CD4-positive, alpha-beta memory T cell (primary cell): ENCODE measurements around the gene PACRG. TPM values are rescaled to one million over a fixed set of nuclear protein-coding genes. Genes with fewer than 3 reads are reported as not detected.

Experiments
- CTCF ChIA-PET: fragments of 350-600 bp; sonication (Branson Sonifier 250); formaldehyde crosslinking; loops from one replicate; lab custom pipeline; 2021; ENCODE audit warnings: inconsistent platforms; ENCODE audit not compliant: partially characterized antibody; lab: Charles Lee
- POLR2A ChIA-PET: fragments of 350-600 bp; sonication (Branson Sonifier 250); formaldehyde crosslinking; loops from one replicate; lab custom pipeline; 2021; ENCODE audit not compliant: partially characterized antibody; lab: Charles Lee
- DNase-seq, 5 donors: peaks; one replicate each; pipeline versions ENCODE4 v3.0.0 to v3.0.0-alpha.2; 2020 to 2022; ENCODE audit warnings: mixed read lengths in 1 of 5
- H3K27ac ChIP-seq: one replicate; pipeline ENCODE4 v1.7.0; 2013; ENCODE audit warnings: low read depth, low read length
- H3K27me3 ChIP-seq: 2 replicates; pipeline ENCODE4 v1.7.0; 2013; ENCODE audit warnings: mild to moderate bottlenecking, low read length, moderate library complexity; ENCODE audit not compliant: insufficient read depth
- H3K36me3 ChIP-seq: 2 replicates; pipeline ENCODE4 v1.7.0; 2013; ENCODE audit warnings: mild to moderate bottlenecking, low read length, moderate library complexity; ENCODE audit not compliant: insufficient read depth
- H3K4me1 ChIP-seq: 2 replicates; pipeline ENCODE4 v1.7.0; 2013; ENCODE audit warnings: mild to moderate bottlenecking, low read length, moderate library complexity; ENCODE audit not compliant: insufficient read depth
- H3K4me3 ChIP-seq, 2 donors: one replicate each; pipeline ENCODE4 v1.7.0; 2013; ENCODE audit warnings: low read length in 2 of 2, mild to moderate bottlenecking in 1 of 2
- H3K9me3 ChIP-seq, 2 donors: one replicate each; pipeline ENCODE4 v1.7.0; 2013; ENCODE audit warnings: low read length in 2 of 2, control low read depth in 1 of 2; ENCODE audit not compliant: control insufficient read depth in 1 of 2
- H3K27ac Mint-ChIP-seq, 7 donors: one replicate each; pipeline ENCODE4 v1.8.0; 2020 to 2021; ENCODE audit warnings: mixed read lengths in 7 of 7, mild to moderate bottlenecking in 6 of 7, inconsistent platforms in 3 of 7, moderate library complexity in 3 of 7
- H3K27me3 Mint-ChIP-seq, 2 donors: one replicate each; pipeline ENCODE4 v1.8.0; 2020 to 2021; ENCODE audit warnings: mixed read lengths in 2 of 2
- H3K36me3 Mint-ChIP-seq, 2 donors: one replicate each; pipeline ENCODE4 v1.8.0; 2020 to 2021; ENCODE audit warnings: mixed read lengths in 2 of 2, inconsistent platforms in 1 of 2, mild to moderate bottlenecking in 1 of 2
- H3K4me1 Mint-ChIP-seq, 4 donors: one replicate each; pipeline ENCODE4 v1.8.0; 2020 to 2021; ENCODE audit warnings: mixed read lengths in 4 of 4, mild to moderate bottlenecking in 1 of 4
- H3K4me3 Mint-ChIP-seq, 8 donors: one replicate each; pipeline ENCODE4 v1.8.0; 2020 to 2021; ENCODE audit warnings: mixed read lengths in 8 of 8, mild to moderate bottlenecking in 7 of 8, moderate library complexity in 6 of 8, inconsistent platforms in 3 of 8
- H3K9me3 Mint-ChIP-seq, 8 donors: one replicate each; pipeline ENCODE4 v1.8.0; 2020 to 2021; ENCODE audit warnings: mixed read lengths in 8 of 8, mild to moderate bottlenecking in 5 of 8, inconsistent platforms in 3 of 8, moderate library complexity in 1 of 8
- intact Hi-C: fragments of 100-400 bp; cut with micrococcal nuclease; formaldehyde crosslinking; loops from one replicate; pipeline ENCODE4 v1.15.1; 2023
- polyA plus RNA-seq, 2 donors: library from polyadenylated mRNA; unstranded; fragments of 300-500 nt; fragmentation: Illumina TruSeq; gene quantifications; one replicate each; pipeline ENCODE4 v1.2.3, GENCODE V29; 2021
- total RNA-seq, 2 experiments: library from RNA; stranded (reverse); gene quantifications; one replicate each; pipeline ENCODE4 v1.2.3, GENCODE V29; 2021

PACRG gene
- total and polyA plus RNA-seq, 4 experiments from 2014 or later, result 0.21 to 1.5 (median 0.81) TPM; not detected in 1

- Histone ChIP-seq H3K36me3 (no peaks in the 10 kb centered on the region), H3K27me3 (no peaks in the 10 kb centered on the region), H3K4me3 (no peak overlapping the region), H3K27ac (no peak overlapping the region), H3K4me1 (no peaks in the 10 kb centered on the region), H3K9me3 (no peaks in the 10 kb centered on the region)
- H3K27ac Mint-ChIP-seq, result no peak overlapping the region
- peaks cover 0 to 8% (median 5%) of the 10 kb centered on the region in 8 donors for H3K9me3 Mint-ChIP-seq
- intact Hi-C loops, result no loop called here
- H3K4me3 Mint-ChIP-seq, result no peak overlapping the region
- POLR2A ChIA-PET, result no interaction called here
- H3K4me1 Mint-ChIP-seq, result no peaks in the 10 kb centered on the region
- no peaks in the 10 kb centered on the region for H3K36me3 Mint-ChIP-seq
- peaks cover 2 to 10% of the 10 kb centered on the region in 2 donors for H3K27me3 Mint-ChIP-seq
- no peak for DNase-seq
- CTCF ChIA-PET, result no interaction called here
Observed at GRCh38 chr6:163228041-163228440, 500.3 kb downstream of the PACRG start.

- ChIA-PET CTCF (no interaction called here), POLR2A (no interaction called here)
- no peak overlapping the region for H3K27ac ChIP-seq
- H3K9me3 ChIP-seq, result no peaks in the 10 kb centered on the region
- H3K36me3 ChIP-seq, result no peaks in the 10 kb centered on the region
- peaks cover 3 to 8% of the 10 kb centered on the region in 2 donors for H3K27me3 Mint-ChIP-seq
- no peak overlapping the region for H3K4me3 Mint-ChIP-seq
- no peak overlapping the region for H3K4me3 ChIP-seq
- DNase-seq, result no peak
- peaks cover 0 to 2% (median 0%) of the 10 kb centered on the region in 8 donors for H3K9me3 Mint-ChIP-seq
- no peak overlapping the region for H3K27ac Mint-ChIP-seq
- H3K27me3 ChIP-seq, result no peaks in the 10 kb centered on the region
- H3K4me1 ChIP-seq, result no peaks in the 10 kb centered on the region
- H3K4me1 Mint-ChIP-seq, result no peaks in the 10 kb centered on the region
- no peaks in the 10 kb centered on the region for H3K36me3 Mint-ChIP-seq
- intact Hi-C loops, result no loop called here
Observed at GRCh38 chr6:163229050-163229449, 501.3 kb downstream of the PACRG start.

GRCh38 chr6:163230901-163231300 lies 503.1 kb downstream of the PACRG start:
- Histone ChIP-seq H3K36me3 (no peaks in the 10 kb centered on the region), H3K9me3 (no peaks in the 10 kb centered on the region), H3K4me1 (no peaks in the 10 kb centered on the region), H3K27me3 (no peaks in the 10 kb centered on the region), H3K27ac (no peak overlapping the region), H3K4me3 (no peak overlapping the region)
- peaks cover 0 to 1% (median 0%) of the 10 kb centered on the region in 8 donors for H3K9me3 Mint-ChIP-seq
- no peaks in the 10 kb centered on the region for H3K4me1 Mint-ChIP-seq
- no peak overlapping the region for H3K4me3 Mint-ChIP-seq
- DNase-seq, result no peak
- ChIA-PET CTCF (no interaction called here), POLR2A (no interaction called here)
- H3K36me3 Mint-ChIP-seq, result no peaks in the 10 kb centered on the region
- H3K27ac Mint-ChIP-seq, result no peak overlapping the region
- intact Hi-C loops, result no loop called here
- H3K27me3 Mint-ChIP-seq, result peaks cover 7% of the 10 kb centered on the region in 2 donors

GRCh38 chr6:163231356-163232014 lies 503.7 kb downstream of the PACRG start:
- intact Hi-C loops, result no loop called here
- no peaks in the 10 kb centered on the region for H3K36me3 Mint-ChIP-seq
- Histone ChIP-seq H3K27me3 (no peaks in the 10 kb centered on the region), H3K27ac (no peak overlapping the region), H3K9me3 (no peaks in the 10 kb centered on the region), H3K4me3 (no peak overlapping the region), H3K4me1 (no peaks in the 10 kb centered on the region), H3K36me3 (no peaks in the 10 kb centered on the region)
- no peaks in the 10 kb centered on the region for H3K9me3 Mint-ChIP-seq
- H3K4me3 Mint-ChIP-seq, result no peak overlapping the region
- no peak for DNase-seq
- POLR2A ChIA-PET, result no interaction called here
- no peaks in the 10 kb centered on the region for H3K4me1 Mint-ChIP-seq
- H3K27me3 Mint-ChIP-seq, result peaks cover 4 to 7% of the 10 kb centered on the region in 2 donors
- CTCF ChIA-PET, result no interaction called here
- H3K27ac Mint-ChIP-seq, result no peak overlapping the region

- no peaks in the 10 kb centered on the region for H3K4me1 Mint-ChIP-seq
- H3K27ac Mint-ChIP-seq, result no peak overlapping the region
- H3K36me3 Mint-ChIP-seq, result no peaks in the 10 kb centered on the region
- H3K27me3 ChIP-seq, result no peaks in the 10 kb centered on the region
- no peaks in the 10 kb centered on the region for H3K9me3 ChIP-seq
- H3K27me3 Mint-ChIP-seq, result peaks cover 4 to 7% of the 10 kb centered on the region in 2 donors
- no peak overlapping the region for H3K27ac ChIP-seq
- no peaks in the 10 kb centered on the region for H3K9me3 Mint-ChIP-seq
- no peaks in the 10 kb centered on the region for H3K4me1 ChIP-seq
- ChIA-PET CTCF (no interaction called here), POLR2A (no interaction called here)
- no peaks in the 10 kb centered on the region for H3K36me3 ChIP-seq
- intact Hi-C loops, result no loop called here
- no peak overlapping the region for H3K4me3 Mint-ChIP-seq
- H3K4me3 ChIP-seq, result no peak overlapping the region
- no peak for DNase-seq
Observed at GRCh38 chr6:163232015-163232523, 504.3 kb downstream of the PACRG start.

DNA sequence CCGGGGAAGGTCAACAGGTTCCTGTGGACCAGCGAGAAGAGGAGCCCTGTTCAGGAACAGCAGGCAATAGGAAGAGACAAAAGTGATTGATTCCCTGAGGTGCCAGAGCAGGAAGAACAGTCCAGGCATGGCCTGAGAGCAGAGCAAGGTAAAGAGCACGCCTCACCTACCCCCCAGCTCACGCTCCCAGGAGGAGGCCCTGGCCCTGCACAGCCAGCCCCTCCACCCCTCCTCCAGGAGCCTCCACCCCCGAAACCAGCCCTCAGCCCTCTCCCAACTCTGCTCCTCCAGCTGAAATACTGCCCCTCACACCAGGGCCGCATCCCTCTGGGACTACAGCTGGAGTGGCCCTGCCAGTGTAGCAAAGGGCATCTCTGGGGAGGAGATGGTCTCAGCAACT lies 504.9 kb downstream of the PACRG start:
- no peak overlapping the region for H3K4me3 Mint-ChIP-seq
- Histone ChIP-seq H3K27ac (no peak overlapping the region), H3K4me1 (no peaks in the 10 kb centered on the region), H3K4me3 (no peak overlapping the region), H3K9me3 (no peaks in the 10 kb centered on the region), H3K36me3 (no peaks in the 10 kb centered on the region), H3K27me3 (no peaks in the 10 kb centered on the region)
- H3K4me1 Mint-ChIP-seq, result no peaks in the 10 kb centered on the region
- no peaks in the 10 kb centered on the region for H3K36me3 Mint-ChIP-seq
- CTCF ChIA-PET, result no interaction called here
- no peak for DNase-seq
- no peaks in the 10 kb centered on the region for H3K9me3 Mint-ChIP-seq
- H3K27ac Mint-ChIP-seq, result no peak overlapping the region
- peaks cover 4 to 7% of the 10 kb centered on the region in 2 donors for H3K27me3 Mint-ChIP-seq
- intact Hi-C loops, result no loop called here
- POLR2A ChIA-PET, result no interaction called here

DNA sequence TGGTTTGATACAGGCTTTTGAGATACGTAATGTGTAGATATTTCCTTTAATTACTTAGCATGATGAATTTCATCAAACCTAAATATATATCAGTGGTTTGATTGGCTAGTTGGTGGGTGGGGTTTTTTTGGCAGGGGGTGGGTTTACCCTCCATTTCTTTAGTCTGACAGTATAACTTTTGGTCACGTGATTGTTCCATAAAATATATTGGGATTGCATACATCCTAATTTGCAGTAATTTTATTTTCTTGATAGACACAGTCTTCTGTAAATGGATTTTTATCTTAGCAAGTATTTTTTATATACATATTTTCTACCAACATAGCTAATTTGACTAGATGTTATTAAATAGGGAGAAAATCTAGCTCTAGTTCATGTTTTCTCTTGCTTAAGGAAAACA lies 509.3 kb downstream of the PACRG start:
- Histone ChIP-seq H3K9me3 (no peaks in the 10 kb centered on the region), H3K27ac (no peak overlapping the region), H3K27me3 (no peaks in the 10 kb centered on the region), H3K4me1 (no peaks in the 10 kb centered on the region), H3K4me3 (no peak overlapping the region), H3K36me3 (no peaks in the 10 kb centered on the region)
- Mint-ChIP-seq H3K36me3 (no peaks in the 10 kb centered on the region), H3K4me1 (no peaks in the 10 kb centered on the region), H3K27me3 (peaks cover 4 to 7% of the 10 kb centered on the region in 2 donors), H3K4me3 (no peak overlapping the region), H3K27ac (no peak overlapping the region), H3K9me3 (no peaks in the 10 kb centered on the region)
- DNase-seq, result no peak
- ChIA-PET POLR2A (no interaction called here), CTCF (no interaction called here)
- intact Hi-C loops, result no loop called here
